Measurements from ENCODE around the gene ARX.

ARX gene

GRCh38 chrX:25017667-25018247 is 2.0 kb upstream of the ARX start:
- no peak for ATAC-seq
- no peak for TF ChIP-seq ZFP3 (CRISPR knock-in tag; IDR thresholded peaks at IDR 0.05)
- TF ChIP-seq ZFP30 (CRISPR knock-in tag; IDR thresholded peaks at IDR 0.05), result no peak
- TF ChIP-seq, protein P1, sequence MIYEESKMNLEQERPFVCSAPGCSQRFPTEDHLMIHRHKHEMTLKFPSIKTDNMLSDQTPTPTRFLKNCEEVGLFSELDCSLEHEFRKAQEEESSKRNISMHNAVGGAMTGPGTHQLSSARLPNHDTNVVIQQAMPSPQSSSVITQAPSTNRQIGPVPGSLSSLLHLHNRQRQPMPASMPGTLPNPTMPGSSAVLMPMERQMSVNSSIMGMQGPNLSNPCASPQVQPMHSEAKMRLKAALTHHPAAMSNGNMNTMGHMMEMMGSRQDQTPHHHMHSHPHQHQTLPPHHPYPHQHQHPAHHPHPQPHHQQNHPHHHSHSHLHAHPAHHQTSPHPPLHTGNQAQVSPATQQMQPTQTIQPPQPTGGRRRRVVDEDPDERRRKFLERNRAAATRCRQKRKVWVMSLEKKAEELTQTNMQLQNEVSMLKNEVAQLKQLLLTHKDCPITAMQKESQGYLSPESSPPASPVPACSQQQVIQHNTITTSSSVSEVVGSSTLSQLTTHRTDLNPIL (CRISPR knock-in tag; IDR thresholded peaks at IDR 0.05; ENCODE audit: low read depth), result no peak
- no peak for TF ChIP-seq TCF4 (CRISPR knock-in tag; IDR thresholded peaks at IDR 0.05; ENCODE audit: borderline replicate concordance)
- no peak for TF ChIP-seq ESRRG (CRISPR knock-in tag; IDR thresholded peaks at IDR 0.05)
- no peak for TF ChIP-seq BACH2 (CRISPR knock-in tag; IDR thresholded peaks at IDR 0.05; ENCODE audit: borderline replicate concordance)
- TF ChIP-seq RARB (CRISPR knock-in tag; IDR thresholded peaks at IDR 0.05), result no peak
- no peak for TF ChIP-seq ZNF565 (CRISPR knock-in tag; conservative IDR thresholded peaks at IDR 0.05; ENCODE audit: low read depth)
- TF ChIP-seq ZNF70 (CRISPR knock-in tag; IDR thresholded peaks at IDR 0.05), result no peak
- TF ChIP-seq ZNF8 (CRISPR knock-in tag; IDR thresholded peaks at IDR 0.05), result no peak
- no peak for TF ChIP-seq PPARA (CRISPR knock-in tag; IDR thresholded peaks at IDR 0.05; ENCODE audit: borderline replicate concordance)
- TF ChIP-seq, protein P2, sequence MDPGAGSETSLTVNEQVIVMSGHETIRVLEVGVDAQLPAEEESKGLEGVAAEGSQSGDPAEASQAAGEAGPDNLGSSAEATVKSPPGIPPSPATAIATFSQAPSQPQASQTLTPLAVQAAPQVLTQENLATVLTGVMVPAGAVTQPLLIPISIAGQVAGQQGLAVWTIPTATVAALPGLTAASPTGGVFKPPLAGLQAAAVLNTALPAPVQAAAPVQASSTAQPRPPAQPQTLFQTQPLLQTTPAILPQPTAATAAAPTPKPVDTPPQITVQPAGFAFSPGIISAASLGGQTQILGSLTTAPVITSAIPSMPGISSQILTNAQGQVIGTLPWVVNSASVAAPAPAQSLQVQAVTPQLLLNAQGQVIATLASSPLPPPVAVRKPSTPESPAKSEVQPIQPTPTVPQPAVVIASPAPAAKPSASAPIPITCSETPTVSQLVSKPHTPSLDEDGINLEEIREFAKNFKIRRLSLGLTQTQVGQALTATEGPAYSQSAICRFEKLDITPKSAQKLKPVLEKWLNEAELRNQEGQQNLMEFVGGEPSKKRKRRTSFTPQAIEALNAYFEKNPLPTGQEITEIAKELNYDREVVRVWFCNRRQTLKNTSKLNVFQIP (CRISPR knock-in tag; IDR thresholded peaks at IDR 0.05; ENCODE audit: borderline replicate concordance, low read depth), result no peak
- no peak for TF ChIP-seq ISL1 (CRISPR knock-in tag; IDR thresholded peaks at IDR 0.05)
- no peak for TF ChIP-seq SNAI2 (CRISPR knock-in tag; IDR thresholded peaks at IDR 0.05)
- TF ChIP-seq, protein P3, sequence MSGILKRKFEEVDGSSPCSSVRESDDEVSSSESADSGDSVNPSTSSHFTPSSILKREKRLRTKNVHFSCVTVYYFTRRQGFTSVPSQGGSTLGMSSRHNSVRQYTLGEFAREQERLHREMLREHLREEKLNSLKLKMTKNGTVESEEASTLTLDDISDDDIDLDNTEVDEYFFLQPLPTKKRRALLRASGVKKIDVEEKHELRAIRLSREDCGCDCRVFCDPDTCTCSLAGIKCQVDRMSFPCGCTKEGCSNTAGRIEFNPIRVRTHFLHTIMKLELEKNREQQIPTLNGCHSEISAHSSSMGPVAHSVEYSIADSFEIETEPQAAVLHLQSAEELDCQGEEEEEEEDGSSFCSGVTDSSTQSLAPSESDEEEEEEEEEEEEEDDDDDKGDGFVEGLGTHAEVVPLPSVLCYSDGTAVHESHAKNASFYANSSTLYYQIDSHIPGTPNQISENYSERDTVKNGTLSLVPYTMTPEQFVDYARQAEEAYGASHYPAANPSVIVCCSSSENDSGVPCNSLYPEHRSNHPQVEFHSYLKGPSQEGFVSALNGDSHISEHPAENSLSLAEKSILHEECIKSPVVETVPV (CRISPR knock-in tag; IDR thresholded peaks at IDR 0.05), result no peak
- TF ChIP-seq TOX (CRISPR knock-in tag; IDR thresholded peaks at IDR 0.05; ENCODE audit: borderline replicate concordance), result no peak
- no peak for TF ChIP-seq OSR1 (CRISPR knock-in tag; IDR thresholded peaks at IDR 0.05)
- no peak for TF ChIP-seq CSDC2 (CRISPR knock-in tag; IDR thresholded peaks at IDR 0.05)

- ATAC-seq, result no peak
- TF ChIP-seq, protein P3 (CRISPR knock-in tag; IDR thresholded peaks at IDR 0.05), result no peak
- TF ChIP-seq TOX (CRISPR knock-in tag; IDR thresholded peaks at IDR 0.05; ENCODE audit: borderline replicate concordance) (no peak), SNAI2 (CRISPR knock-in tag; IDR thresholded peaks at IDR 0.05) (no peak), OSR1 (CRISPR knock-in tag; IDR thresholded peaks at IDR 0.05) (no peak), ZNF565 (CRISPR knock-in tag; conservative IDR thresholded peaks at IDR 0.05; ENCODE audit: low read depth) (no peak), BACH2 (CRISPR knock-in tag; IDR thresholded peaks at IDR 0.05; ENCODE audit: borderline replicate concordance) (no peak), ESRRG (CRISPR knock-in tag; IDR thresholded peaks at IDR 0.05) (no peak), ZNF70 (CRISPR knock-in tag; IDR thresholded peaks at IDR 0.05) (no peak), ARNTL (CRISPR knock-in tag; IDR thresholded peaks at IDR 0.05; ENCODE audit: borderline replicate concordance, low read depth) (no peak), PPARA (CRISPR knock-in tag; IDR thresholded peaks at IDR 0.05; ENCODE audit: borderline replicate concordance) (no peak), ZNF8 (CRISPR knock-in tag; IDR thresholded peaks at IDR 0.05) (no peak)
- TF ChIP-seq, protein P4, sequence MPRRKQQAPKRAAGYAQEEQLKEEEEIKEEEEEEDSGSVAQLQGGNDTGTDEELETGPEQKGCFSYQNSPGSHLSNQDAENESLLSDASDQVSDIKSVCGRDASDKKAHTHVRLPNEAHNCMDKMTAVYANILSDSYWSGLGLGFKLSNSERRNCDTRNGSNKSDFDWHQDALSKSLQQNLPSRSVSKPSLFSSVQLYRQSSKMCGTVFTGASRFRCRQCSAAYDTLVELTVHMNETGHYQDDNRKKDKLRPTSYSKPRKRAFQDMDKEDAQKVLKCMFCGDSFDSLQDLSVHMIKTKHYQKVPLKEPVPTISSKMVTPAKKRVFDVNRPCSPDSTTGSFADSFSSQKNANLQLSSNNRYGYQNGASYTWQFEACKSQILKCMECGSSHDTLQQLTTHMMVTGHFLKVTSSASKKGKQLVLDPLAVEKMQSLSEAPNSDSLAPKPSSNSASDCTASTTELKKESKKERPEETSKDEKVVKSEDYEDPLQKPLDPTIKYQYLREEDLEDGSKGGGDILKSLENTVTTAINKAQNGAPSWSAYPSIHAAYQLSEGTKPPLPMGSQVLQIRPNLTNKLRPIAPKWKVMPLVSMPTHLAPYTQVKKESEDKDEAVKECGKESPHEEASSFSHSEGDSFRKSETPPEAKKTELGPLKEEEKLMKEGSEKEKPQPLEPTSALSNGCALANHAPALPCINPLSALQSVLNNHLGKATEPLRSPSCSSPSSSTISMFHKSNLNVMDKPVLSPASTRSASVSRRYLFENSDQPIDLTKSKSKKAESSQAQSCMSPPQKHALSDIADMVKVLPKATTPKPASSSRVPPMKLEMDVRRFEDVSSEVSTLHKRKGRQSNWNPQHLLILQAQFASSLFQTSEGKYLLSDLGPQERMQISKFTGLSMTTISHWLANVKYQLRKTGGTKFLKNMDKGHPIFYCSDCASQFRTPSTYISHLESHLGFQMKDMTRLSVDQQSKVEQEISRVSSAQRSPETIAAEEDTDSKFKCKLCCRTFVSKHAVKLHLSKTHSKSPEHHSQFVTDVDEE (CRISPR knock-in tag; IDR thresholded peaks at IDR 0.05), result no peak
Measured at GRCh38 chrX:25016938-25017598, 1.3 kb upstream of the ARX start.

GRCh38 chrX:25016361-25016671 is 551 bp upstream of the ARX start:
- no peak for ATAC-seq
- TF ChIP-seq TCF4 (CRISPR knock-in tag; IDR thresholded peaks at IDR 0.05; ENCODE audit: borderline replicate concordance) (no peak), RARB (CRISPR knock-in tag; IDR thresholded peaks at IDR 0.05) (no peak), ZFP30 (CRISPR knock-in tag; IDR thresholded peaks at IDR 0.05) (no peak), OSR1 (CRISPR knock-in tag; IDR thresholded peaks at IDR 0.05) (no peak), ZNF565 (CRISPR knock-in tag; conservative IDR thresholded peaks at IDR 0.05; ENCODE audit: low read depth) (no peak), ZC3H10 (CRISPR knock-in tag; IDR thresholded peaks at IDR 0.05) (no peak), ARNTL (CRISPR knock-in tag; IDR thresholded peaks at IDR 0.05; ENCODE audit: borderline replicate concordance, low read depth) (no peak), ZFP3 (CRISPR knock-in tag; IDR thresholded peaks at IDR 0.05) (no peak), ISL1 (CRISPR knock-in tag; IDR thresholded peaks at IDR 0.05) (no peak), ZNF8 (CRISPR knock-in tag; IDR thresholded peaks at IDR 0.05) (no peak), CSDC2 (CRISPR knock-in tag; IDR thresholded peaks at IDR 0.05) (no peak), SNAI2 (CRISPR knock-in tag; IDR thresholded peaks at IDR 0.05) (no peak)
- TF ChIP-seq, protein P2 (CRISPR knock-in tag; IDR thresholded peaks at IDR 0.05; ENCODE audit: borderline replicate concordance, low read depth), result no peak
- TF ChIP-seq, protein P5, sequence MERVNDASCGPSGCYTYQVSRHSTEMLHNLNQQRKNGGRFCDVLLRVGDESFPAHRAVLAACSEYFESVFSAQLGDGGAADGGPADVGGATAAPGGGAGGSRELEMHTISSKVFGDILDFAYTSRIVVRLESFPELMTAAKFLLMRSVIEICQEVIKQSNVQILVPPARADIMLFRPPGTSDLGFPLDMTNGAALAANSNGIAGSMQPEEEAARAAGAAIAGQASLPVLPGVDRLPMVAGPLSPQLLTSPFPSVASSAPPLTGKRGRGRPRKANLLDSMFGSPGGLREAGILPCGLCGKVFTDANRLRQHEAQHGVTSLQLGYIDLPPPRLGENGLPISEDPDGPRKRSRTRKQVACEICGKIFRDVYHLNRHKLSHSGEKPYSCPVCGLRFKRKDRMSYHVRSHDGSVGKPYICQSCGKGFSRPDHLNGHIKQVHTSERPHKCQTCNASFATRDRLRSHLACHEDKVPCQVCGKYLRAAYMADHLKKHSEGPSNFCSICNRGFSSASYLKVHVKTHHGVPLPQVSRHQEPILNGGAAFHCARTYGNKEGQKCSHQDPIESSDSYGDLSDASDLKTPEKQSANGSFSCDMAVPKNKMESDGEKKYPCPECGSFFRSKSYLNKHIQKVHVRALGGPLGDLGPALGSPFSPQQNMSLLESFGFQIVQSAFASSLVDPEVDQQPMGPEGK (CRISPR knock-in tag; IDR thresholded peaks at IDR 0.05; ENCODE audit: borderline replicate concordance), result no peak
